HepG2 (cell line): ENCODE data around the gene GABARAPL2. TPM values are rescaled to one million over a fixed set of nuclear protein-coding genes. Genes with fewer than 3 reads are reported as not detected.

Experiments
- CBX2 ChIP-seq, 2 experiments: fragments of 200-600 bp in 1 of 2; sonication (generic); formaldehyde crosslinking in 1 of 2; IDR thresholded peaks; 2 replicates each; pipeline versions ENCODE4 v1.7.0 to v1.8.1; 2018 to 2022; ENCODE audit warnings: low read depth in 2 of 2, low read length in 1 of 2, mild to moderate bottlenecking in 1 of 2, missing genetic modification reagents in 1 of 2
- GATAD2A ChIP-seq: IDR thresholded peaks from 2 replicates; pipeline ENCODE4 v1.6.1; 2016
- HMGA1 ChIP-seq: sonication (generic); formaldehyde crosslinking; conservative IDR thresholded peaks from 2 replicates; pipeline ENCODE4 v1.4.0; 2020; ENCODE audit warnings: missing genetic modification reagents
- IRF2 ChIP-seq: IDR thresholded peaks from 2 replicates; pipeline ENCODE4 v1.6.1; 2018; ENCODE audit warnings: missing genetic modification reagents, missing compliant biosample characterization
- KDM5B ChIP-seq: sonication (generic); formaldehyde crosslinking; IDR thresholded peaks from 2 replicates; pipeline ENCODE4 v1.4.0; 2020; ENCODE audit warnings: missing genetic modification reagents, mild to moderate bottlenecking, borderline replicate concordance
- NRL ChIP-seq: sonication (generic); formaldehyde crosslinking; IDR thresholded peaks from 2 replicates; pipeline ENCODE4 v1.5.0; 2020; ENCODE audit warnings: missing genetic modification reagents, mild to moderate bottlenecking, moderate library complexity, borderline replicate concordance
- PHF20 ChIP-seq: sonication (generic); formaldehyde crosslinking; IDR thresholded peaks from 2 replicates; pipeline ENCODE4 v1.5.0; 2020; ENCODE audit warnings: mild to moderate bottlenecking, missing genetic modification reagents
- PLRG1 ChIP-seq: fragments of 450-650 bp; conservative IDR thresholded peaks from 2 replicates; pipeline ENCODE4 v1.6.1; 2016
- POGZ ChIP-seq: sonication (generic); formaldehyde crosslinking; IDR thresholded peaks from 2 replicates; pipeline ENCODE4 v1.4.0; 2020; ENCODE audit warnings: mild to moderate bottlenecking, missing genetic modification reagents
- POLR2A ChIP-seq, 2 experiments: IDR thresholded peaks; 2 replicates each; pipeline ENCODE4 v1.6.1; 2011; ENCODE audit warnings: low read depth in 2 of 2, low read length in 2 of 2, mild to moderate bottlenecking in 1 of 2, moderate library complexity in 1 of 2; ENCODE audit not compliant: insufficient read depth in 1 of 2
- TRIM24 ChIP-seq: sonication (generic); formaldehyde crosslinking; IDR thresholded peaks from 2 replicates; pipeline ENCODE4 v1.8.0; 2022; ENCODE audit warnings: mild to moderate bottlenecking, missing genetic modification reagents
- XBP1 ChIP-seq: sonication (generic); formaldehyde crosslinking; IDR thresholded peaks from 2 replicates; pipeline ENCODE4 v1.5.0; 2020; ENCODE audit warnings: missing genetic modification reagents
- ZNF263 ChIP-seq: sonication (generic); formaldehyde crosslinking; IDR thresholded peaks from 2 replicates; pipeline ENCODE4 v1.4.0; 2020; ENCODE audit warnings: missing genetic modification reagents
- ZNF30 ChIP-seq: sonication (generic); formaldehyde crosslinking; IDR thresholded peaks from 2 replicates; pipeline ENCODE4 v1.5.0; 2020; ENCODE audit warnings: mild to moderate bottlenecking, missing genetic modification reagents
- ZNF333 ChIP-seq: sonication (generic); formaldehyde crosslinking; IDR thresholded peaks from 2 replicates; pipeline ENCODE4 v1.4.0; 2020; ENCODE audit warnings: mild to moderate bottlenecking, missing genetic modification reagents, borderline replicate concordance
- ZNF619 ChIP-seq: sonication (generic); formaldehyde crosslinking; IDR thresholded peaks from 2 replicates; pipeline ENCODE4 v1.4.0; 2020; ENCODE audit warnings: mild to moderate bottlenecking, missing genetic modification reagents
- ZNF678 ChIP-seq: sonication (generic); formaldehyde crosslinking; IDR thresholded peaks from 2 replicates; pipeline ENCODE4 v1.4.0; 2020; ENCODE audit warnings: mild to moderate bottlenecking, missing genetic modification reagents
- ZNF724P ChIP-seq: sonication (generic); formaldehyde crosslinking; IDR thresholded peaks from 2 replicates; pipeline ENCODE4 v1.8.0; 2022; ENCODE audit warnings: missing genetic modification reagents, borderline replicate concordance
- polyA plus RNA-seq, 8 experiments: library from polyadenylated mRNA; depleted of rRNA in 3 of 8; stranded (reverse) in 7 of 8; unstranded in 1 of 8; fragments of >200 nt; fragmentation: Illumina TruSeq in 4 of 8; extraction: Trizol in 4 of 8; gene quantifications; 2 replicates each; pipeline versions ENCODE4 v1.2.1 to v1.2.3, GENCODE V29; 2011 to 2016; ENCODE audit warnings: low read depth in 4 of 8, missing spikeins in 1 of 8, mixed read lengths in 1 of 8; ENCODE audit not compliant: insufficient read depth in 1 of 8
- total RNA-seq, 5 experiments: library from RNA; depleted of rRNA; stranded (reverse); fragments of >200 nt; fragmentation: Illumina TruSeq; extraction: Trizol; gene quantifications; 2 replicates each; pipeline ENCODE4 v1.2.3, GENCODE V29; 2016; ENCODE audit warnings: low read depth in 1 of 5
- TF ChIP-seq, protein P1 (sequence below): IDR thresholded peaks from 2 replicates; pipeline ENCODE4 v1.6.1; 2016; ENCODE audit warnings: missing compliant biosample characterization, missing genetic modification reagents, borderline replicate concordance
- TF ChIP-seq, protein P2 (sequence below): sonication (generic); formaldehyde crosslinking; IDR thresholded peaks from 2 replicates; pipeline ENCODE4 v1.5.1; 2020; ENCODE audit warnings: missing genetic modification reagents, mild to moderate bottlenecking, borderline replicate concordance
- TF ChIP-seq, protein P3 (sequence below): sonication (generic); formaldehyde crosslinking; IDR thresholded peaks from 2 replicates; pipeline ENCODE4 v1.9.0; 2021; ENCODE audit warnings: missing genetic modification reagents, borderline replicate concordance
- TF ChIP-seq, protein P4 (sequence below): sonication (generic); formaldehyde crosslinking; IDR thresholded peaks from 2 replicates; pipeline ENCODE4 v1.5.0; 2020; ENCODE audit warnings: missing genetic modification reagents

GABARAPL2 gene
- total and polyA plus RNA-seq, 2 of the 13 experiments (the other 11 are each of a cell fraction or from before 2014, with no cell fraction given), result 76.4 to 83.0 TPM

DNA sequence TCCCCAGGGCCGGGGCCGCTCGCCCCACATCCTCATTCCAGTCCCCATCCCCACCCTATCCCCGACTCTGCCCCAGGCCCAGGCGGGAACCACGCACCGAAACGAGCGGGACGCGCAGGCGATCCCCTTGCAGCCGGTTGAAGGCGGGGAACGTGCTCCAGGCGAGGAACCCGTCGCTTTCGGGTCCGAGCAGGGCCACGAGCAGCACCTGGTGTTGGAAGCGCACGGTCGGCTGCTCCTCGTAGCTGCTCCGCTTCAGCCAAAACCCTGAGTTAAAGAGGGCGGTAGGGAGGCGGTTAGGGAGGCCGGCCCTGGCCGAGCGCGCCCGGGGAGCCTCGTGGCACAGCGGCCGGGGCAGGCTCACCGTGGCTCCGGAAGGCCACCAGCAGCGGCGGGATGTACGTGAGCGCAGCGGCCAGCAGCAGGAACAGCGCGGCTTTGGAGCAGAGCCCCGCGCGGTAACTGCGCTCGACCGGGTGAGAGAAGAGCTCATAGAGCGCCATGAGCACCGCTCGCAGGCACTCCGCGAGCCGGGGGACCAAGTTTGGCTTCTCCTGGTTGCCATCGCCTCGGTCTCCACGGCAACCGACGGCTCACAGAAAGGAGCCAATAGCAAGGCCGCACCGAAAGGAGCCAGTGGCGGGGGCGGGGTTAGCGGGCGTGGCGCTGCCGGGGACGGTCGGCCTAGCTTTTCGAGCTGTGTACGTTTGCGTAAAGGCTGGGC lies 10.3 kb upstream of the GABARAPL2 start, which contains the start of gene TMEM231 (continued):
- TF ChIP-seq NRL (CRISPR knock-in tag) (peak; percentile 88; the same call in 1 of the 2 replicates), IRF2 (peak; percentile 62), ZNF724P (CRISPR knock-in tag) (peak; percentile 79), HMGA1 (no peak), PHF20 (CRISPR knock-in tag) (peak; percentile 29; the same call in 1 of the 2 replicates), ZNF678 (CRISPR knock-in tag) (no peak), GATAD2A (CRISPR knock-in tag) (0 out of 2 replicates have a peak, but pooled peaks have one; percentile 22), ZNF619 (CRISPR knock-in tag) (peak; percentile 83; the same call in 1 of the 2 replicates), POGZ (CRISPR knock-in tag) (peak; percentile 54), ZNF333 (peak; percentile 71; the same call in 1 of the 2 replicates), ZNF263 (peak; percentile 40; the same call in 1 of the 2 replicates), PLRG1 (no peak), XBP1 (CRISPR knock-in tag) (no peak), CBX2 (IDR thresholded peaks at IDR 0.05; ENCODE audit: low read depth, low read length) (no peak), CBX2 (CRISPR knock-in tag; IDR thresholded peaks at IDR 0.05; ENCODE audit: low read depth) (peak; percentile 63; the same call in 1 of the 2 replicates), ZNF30 (CRISPR knock-in tag) (0 out of 2 replicates have a peak, but pooled peaks have one; percentile 50), TRIM24 (CRISPR knock-in tag) (no peak), POLR2A (IDR thresholded peaks at IDR 0.05; ENCODE audit: insufficient read depth in 1 of 2, low read depth in 2 of 2, low read length in 2 of 2) (peak; percentile 28 to 31; a peak in 2 of 4 replicates), KDM5B (CRISPR knock-in tag) (peak; percentile 96)
- TF ChIP-seq, protein P1, sequence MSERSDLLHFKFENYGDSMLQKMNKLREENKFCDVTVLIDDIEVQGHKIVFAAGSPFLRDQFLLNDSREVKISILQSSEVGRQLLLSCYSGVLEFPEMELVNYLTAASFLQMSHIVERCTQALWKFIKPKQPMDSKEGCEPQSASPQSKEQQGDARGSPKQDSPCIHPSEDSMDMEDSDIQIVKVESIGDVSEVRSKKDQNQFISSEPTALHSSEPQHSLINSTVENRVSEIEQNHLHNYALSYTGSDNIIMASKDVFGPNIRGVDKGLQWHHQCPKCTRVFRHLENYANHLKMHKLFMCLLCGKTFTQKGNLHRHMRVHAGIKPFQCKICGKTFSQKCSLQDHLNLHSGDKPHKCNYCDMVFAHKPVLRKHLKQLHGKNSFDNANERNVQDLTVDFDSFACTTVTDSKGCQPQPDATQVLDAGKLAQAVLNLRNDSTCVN, result 0 out of 2 replicates have a peak, but pooled peaks have one; percentile 42
- TF ChIP-seq, protein P2, sequence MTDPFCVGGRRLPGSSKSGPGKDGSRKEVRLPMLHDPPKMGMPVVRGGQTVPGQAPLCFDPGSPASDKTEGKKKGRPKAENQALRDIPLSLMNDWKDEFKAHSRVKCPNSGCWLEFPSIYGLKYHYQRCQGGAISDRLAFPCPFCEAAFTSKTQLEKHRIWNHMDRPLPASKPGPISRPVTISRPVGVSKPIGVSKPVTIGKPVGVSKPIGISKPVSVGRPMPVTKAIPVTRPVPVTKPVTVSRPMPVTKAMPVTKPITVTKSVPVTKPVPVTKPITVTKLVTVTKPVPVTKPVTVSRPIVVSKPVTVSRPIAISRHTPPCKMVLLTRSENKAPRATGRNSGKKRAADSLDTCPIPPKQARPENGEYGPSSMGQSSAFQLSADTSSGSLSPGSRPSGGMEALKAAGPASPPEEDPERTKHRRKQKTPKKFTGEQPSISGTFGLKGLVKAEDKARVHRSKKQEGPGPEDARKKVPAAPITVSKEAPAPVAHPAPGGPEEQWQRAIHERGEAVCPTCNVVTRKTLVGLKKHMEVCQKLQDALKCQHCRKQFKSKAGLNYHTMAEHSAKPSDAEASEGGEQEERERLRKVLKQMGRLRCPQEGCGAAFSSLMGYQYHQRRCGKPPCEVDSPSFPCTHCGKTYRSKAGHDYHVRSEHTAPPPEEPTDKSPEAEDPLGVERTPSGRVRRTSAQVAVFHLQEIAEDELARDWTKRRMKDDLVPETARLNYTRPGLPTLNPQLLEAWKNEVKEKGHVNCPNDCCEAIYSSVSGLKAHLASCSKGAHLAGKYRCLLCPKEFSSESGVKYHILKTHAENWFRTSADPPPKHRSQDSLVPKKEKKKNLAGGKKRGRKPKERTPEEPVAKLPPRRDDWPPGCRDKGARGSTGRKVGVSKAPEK (CRISPR knock-in tag), result peak; percentile 63; the same call in 1 of the 2 replicates
- TF ChIP-seq, protein P3, sequence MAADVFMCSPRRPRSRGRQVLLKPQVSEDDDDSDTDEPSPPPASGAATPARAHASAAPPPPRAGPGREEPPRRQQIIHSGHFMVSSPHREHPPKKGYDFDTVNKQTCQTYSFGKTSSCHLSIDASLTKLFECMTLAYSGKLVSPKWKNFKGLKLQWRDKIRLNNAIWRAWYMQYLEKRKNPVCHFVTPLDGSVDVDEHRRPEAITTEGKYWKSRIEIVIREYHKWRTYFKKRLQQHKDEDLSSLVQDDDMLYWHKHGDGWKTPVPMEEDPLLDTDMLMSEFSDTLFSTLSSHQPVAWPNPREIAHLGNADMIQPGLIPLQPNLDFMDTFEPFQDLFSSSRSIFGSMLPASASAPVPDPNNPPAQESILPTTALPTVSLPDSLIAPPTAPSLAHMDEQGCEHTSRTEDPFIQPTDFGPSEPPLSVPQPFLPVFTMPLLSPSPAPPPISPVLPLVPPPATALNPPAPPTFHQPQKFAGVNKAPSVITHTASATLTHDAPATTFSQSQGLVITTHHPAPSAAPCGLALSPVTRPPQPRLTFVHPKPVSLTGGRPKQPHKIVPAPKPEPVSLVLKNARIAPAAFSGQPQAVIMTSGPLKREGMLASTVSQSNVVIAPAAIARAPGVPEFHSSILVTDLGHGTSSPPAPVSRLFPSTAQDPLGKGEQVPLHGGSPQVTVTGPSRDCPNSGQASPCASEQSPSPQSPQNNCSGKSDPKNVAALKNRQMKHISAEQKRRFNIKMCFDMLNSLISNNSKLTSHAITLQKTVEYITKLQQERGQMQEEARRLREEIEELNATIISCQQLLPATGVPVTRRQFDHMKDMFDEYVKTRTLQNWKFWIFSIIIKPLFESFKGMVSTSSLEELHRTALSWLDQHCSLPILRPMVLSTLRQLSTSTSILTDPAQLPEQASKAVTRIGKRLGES, result no peak
- TF ChIP-seq, protein P4, sequence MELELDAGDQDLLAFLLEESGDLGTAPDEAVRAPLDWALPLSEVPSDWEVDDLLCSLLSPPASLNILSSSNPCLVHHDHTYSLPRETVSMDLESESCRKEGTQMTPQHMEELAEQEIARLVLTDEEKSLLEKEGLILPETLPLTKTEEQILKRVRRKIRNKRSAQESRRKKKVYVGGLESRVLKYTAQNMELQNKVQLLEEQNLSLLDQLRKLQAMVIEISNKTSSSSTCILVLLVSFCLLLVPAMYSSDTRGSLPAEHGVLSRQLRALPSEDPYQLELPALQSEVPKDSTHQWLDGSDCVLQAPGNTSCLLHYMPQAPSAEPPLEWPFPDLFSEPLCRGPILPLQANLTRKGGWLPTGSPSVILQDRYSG (CRISPR knock-in tag), result no peak
